H1 (cell line): ENCODE results near the gene HM13. TPM values are rescaled to one million over a fixed set of nuclear protein-coding genes. Genes with fewer than 3 reads are reported as not detected.

Experiments used
- CTCF ChIA-PET: fragments of 300-600 bp; sonication (Branson Sonifier 250); formaldehyde crosslinking; loops from one replicate; lab custom pipeline; 2021; ENCODE audit not compliant: partially characterized antibody; lab: Charles Lee
- POLR2A ChIA-PET: fragments of 300-600 bp; sonication (Branson Sonifier 250); formaldehyde crosslinking; loops from one replicate; lab custom pipeline; 2021; ENCODE audit warnings: inconsistent platforms; ENCODE audit not compliant: partially characterized antibody; lab: Charles Lee
- DNase-seq, 2 experiments: peaks; one replicate each; pipeline versions ENCODE4 v3.0.0 to v3.0.0-alpha.2; 2010 to 2022; ENCODE audit warnings: low spot score in 2 of 2, low read depth in 1 of 2, mixed read lengths in 1 of 2
- FAIRE-seq: peaks from 2 replicates; lab custom pipeline; 2011; peaks lifted over from hg19 to GRCh38; lab: Jason Lieb, UNC
- H2AFZ ChIP-seq: 2 replicates; pipeline ENCODE4 v1.8.1; 2012; ENCODE audit warnings: low read length, inconsistent platforms
- H2AK5ac ChIP-seq: 2 replicates; pipeline ENCODE4 v1.6.1; 2013; ENCODE audit warnings: low read depth, low read length
- H2BK120ac ChIP-seq: replicated peaks from 2 replicates; pipeline ENCODE3; 2013; ENCODE audit warnings: low read depth, low read length, inconsistent platforms
- H2BK12ac ChIP-seq: 2 replicates; pipeline ENCODE4 v1.6.1; 2013; ENCODE audit warnings: low read depth, low read length
- H2BK15ac ChIP-seq: 2 replicates; pipeline ENCODE4 v1.6.1; 2013; ENCODE audit warnings: low read length
- H2BK20ac ChIP-seq: 2 replicates; pipeline ENCODE4 v1.6.1; 2013; ENCODE audit warnings: low read length
- H2BK5ac ChIP-seq: 2 replicates; pipeline ENCODE4 v1.6.1; 2013; ENCODE audit warnings: low read depth, low read length
- H3K14ac ChIP-seq: 2 replicates; pipeline ENCODE4 v1.6.1; 2013; ENCODE audit warnings: inconsistent platforms; ENCODE audit not compliant: insufficient read length
- H3K18ac ChIP-seq: 2 replicates; pipeline ENCODE4 v1.6.1; 2013; ENCODE audit warnings: low read length; ENCODE audit errors: extremely low read depth
- H3K23ac ChIP-seq: 2 replicates; pipeline ENCODE4 v1.6.1; 2013; ENCODE audit warnings: inconsistent platforms; ENCODE audit not compliant: insufficient read length
- H3K23me2 ChIP-seq: 2 replicates; pipeline ENCODE4 v1.6.1; 2013; ENCODE audit warnings: low read depth, low read length
- H3K27ac ChIP-seq: 2 replicates; pipeline ENCODE4 v1.6.1; 2011; ENCODE audit warnings: low read depth, low read length, inconsistent platforms
- H3K27me3 ChIP-seq, 4 experiments: replicated peaks in 1 of 4; 1 replicate in 1 of 4; 2 replicates in 3 of 4; pipeline versions ENCODE4 v1.6.1 to v1.8.1; 2011 to 2013; ENCODE audit warnings: low read length in 3 of 4, mild to moderate bottlenecking in 3 of 4, inconsistent platforms in 2 of 4, mixed read lengths in 2 of 4, moderate library complexity in 1 of 4; ENCODE audit not compliant: control insufficient read depth in 3 of 4, insufficient read depth in 3 of 4; ENCODE audit errors: extremely low read depth in 1 of 4
- H3K36me3 ChIP-seq, 4 experiments: 2 replicates each; pipeline versions ENCODE4 v1.6.1 to v1.8.1; 2011 to 2013; ENCODE audit warnings: mild to moderate bottlenecking in 4 of 4, low read length in 3 of 4, moderate library complexity in 2 of 4, control low read depth in 1 of 4, inconsistent platforms in 1 of 4; ENCODE audit not compliant: insufficient read depth in 4 of 4, control insufficient read depth in 2 of 4
- H3K4ac ChIP-seq: replicated peaks from 2 replicates; pipeline ENCODE3; 2013; ENCODE audit warnings: low read length, low read depth, mixed read lengths, inconsistent platforms; ENCODE audit not compliant: insufficient read length
- H3K4me1 ChIP-seq, 4 experiments: replicated peaks in 1 of 4; 1 replicate in 1 of 4; 2 replicates in 3 of 4; pipeline versions ENCODE4 v1.6.1 to v1.8.1; 2011 to 2013; ENCODE audit warnings: low read length in 3 of 4, inconsistent platforms in 2 of 4, mixed read lengths in 1 of 4; ENCODE audit not compliant: insufficient read depth in 4 of 4, control insufficient read depth in 3 of 4
- H3K4me2 ChIP-seq, 2 experiments: 2 replicates each; pipeline versions ENCODE4 v1.6.1 to v1.8.1; 2011 to 2013; ENCODE audit warnings: low read depth in 2 of 2, low read length in 2 of 2, control low read depth in 1 of 2, inconsistent platforms in 1 of 2, mild to moderate bottlenecking in 1 of 2; ENCODE audit not compliant: insufficient read depth in 1 of 2
- H3K4me3 ChIP-seq, 4 experiments: fragments of 200-600, 300-600 bp in 1 of 4; sonication (generic), shearing (Covaris generic), sonication (Bioruptor Twin) in 1 of 4; 2 replicates each; pipeline versions ENCODE4 v1.5.1 to v1.8.1; 2011 to 2016; ENCODE audit warnings: low read length in 4 of 4, low read depth in 3 of 4, control low read depth in 2 of 4, inconsistent platforms in 2 of 4, mild to moderate bottlenecking in 2 of 4, mixed read lengths in 1 of 4, moderate library complexity in 1 of 4; ENCODE audit not compliant: insufficient read depth in 2 of 4; ENCODE audit errors: extremely low read depth in 1 of 4
- H3K56ac ChIP-seq: replicated peaks from 2 replicates; pipeline ENCODE3; 2013; ENCODE audit warnings: low read depth, mild to moderate bottlenecking, mixed read lengths, low read length, inconsistent platforms; ENCODE audit not compliant: insufficient read length
- H3K79me1 ChIP-seq: 2 replicates; pipeline ENCODE4 v1.6.1; 2013; ENCODE audit warnings: low read depth, low read length, control low read depth
- H3K79me2 ChIP-seq, 2 experiments: 2 replicates each; pipeline versions ENCODE4 v1.6.1 to v1.8.1; 2012 to 2013; ENCODE audit warnings: low read length in 2 of 2, mild to moderate bottlenecking in 2 of 2, inconsistent platforms in 1 of 2; ENCODE audit not compliant: insufficient read depth in 2 of 2, control insufficient read depth in 1 of 2
- H3K9ac ChIP-seq, 4 experiments: replicated peaks in 1 of 4; 1 replicate in 1 of 4; 2 replicates in 3 of 4; pipeline versions ENCODE4 v1.6.1 to v1.8.1; 2011 to 2013; ENCODE audit warnings: low read depth in 3 of 4, low read length in 3 of 4, control low read depth in 2 of 4, mild to moderate bottlenecking in 2 of 4, moderate library complexity in 2 of 4, inconsistent platforms in 1 of 4; ENCODE audit errors: extremely low read depth in 1 of 4
- H3K9me3 ChIP-seq, 2 experiments: 2 replicates each; pipeline versions ENCODE4 v1.6.1 to v1.8.1; 2012 to 2013; ENCODE audit warnings: mild to moderate bottlenecking in 2 of 2, moderate library complexity in 2 of 2, control low read depth in 1 of 2, inconsistent platforms in 1 of 2, low read depth in 1 of 2, low read length in 1 of 2, mixed read lengths in 1 of 2; ENCODE audit not compliant: insufficient read depth in 2 of 2
- H4K20me1 ChIP-seq, 2 experiments: replicated peaks in 1 of 2; 2 replicates each; pipeline versions ENCODE3 to v1.8.1; 2011 to 2013; ENCODE audit warnings: inconsistent platforms in 2 of 2, low read length in 2 of 2, mild to moderate bottlenecking in 1 of 2; ENCODE audit not compliant: insufficient read depth in 2 of 2, control insufficient read depth in 1 of 2
- H4K5ac ChIP-seq: 2 replicates; pipeline ENCODE4 v1.6.1; 2013; ENCODE audit warnings: low read length, low read depth, mixed read lengths, inconsistent platforms; ENCODE audit not compliant: insufficient read length
- H4K8ac ChIP-seq: 2 replicates; pipeline ENCODE4 v1.8.0; 2013; ENCODE audit warnings: mild to moderate bottlenecking, moderate library complexity, low read length, inconsistent platforms; ENCODE audit not compliant: insufficient read depth; ENCODE audit errors: extremely low read depth
- H4K91ac ChIP-seq: replicated peaks from 2 replicates; pipeline ENCODE3; 2013; ENCODE audit warnings: low read length, mixed read lengths, inconsistent platforms; ENCODE audit not compliant: insufficient read length
- NANOG ChIP-seq: IDR thresholded peaks from 2 replicates; pipeline ENCODE4 v1.6.1; 2011; ENCODE audit warnings: low read length, low read depth, mild to moderate bottlenecking, inconsistent platforms; ENCODE audit not compliant: insufficient read depth, poor library complexity, severe bottlenecking
- POLR2A ChIP-seq, 2 experiments: IDR thresholded peaks; 1 replicate in 1 of 2; 2 replicates in 1 of 2; pipeline ENCODE4 v1.6.1; 2011; ENCODE audit warnings: low read depth in 2 of 2, low read length in 2 of 2, mild to moderate bottlenecking in 2 of 2; ENCODE audit errors: control extremely low read depth in 1 of 2
- POLR2AphosphoS5 ChIP-seq: IDR thresholded peaks from 2 replicates; pipeline ENCODE4 v1.6.1; 2011; ENCODE audit warnings: low read depth, low read length
- SP2 ChIP-seq: IDR thresholded peaks from 2 replicates; pipeline ENCODE4 v1.6.1; 2012; ENCODE audit warnings: mild to moderate bottlenecking, low read length, inconsistent platforms
- WGBS, 2 experiments: shearing (Covaris generic) in 1 of 2; methylation state at CpG; one replicate each; pipeline versions ENCODE4 v1.1.6 to v1.1.7; 2013 to 2015; ENCODE audit warnings: low lambda C conversion rate in 2 of 2, mixed read lengths in 2 of 2, inconsistent platforms in 1 of 2, low coverage in 1 of 2, missing lambda C conversion rate in 1 of 2; ENCODE audit not compliant: insufficient replicate concordance in 2 of 2, insufficient coverage in 1 of 2, insufficient read length in 1 of 2; ENCODE audit errors: extremely low coverage in 1 of 2, missing lambda C conversion rate in 1 of 2; 5-methylcytosine and 5-hydroxymethylcytosine counted together
- polyA plus RNA-seq, 7 experiments: library from polyadenylated mRNA; depleted of rRNA in 3 of 7; stranded (reverse) in 5 of 7; unstranded in 2 of 7; fragments of >200 nt in 5 of 7; fragments of 200-250 nt in 2 of 7; gene quantifications; 1 replicate in 5 of 7; 2 replicates in 1 of 7; 4 replicates in 1 of 7; pipeline versions ENCODE4 v1.2.1 to v1.2.3, GENCODE V29; 2011 to 2013; ENCODE audit warnings: missing spikeins in 2 of 7, mixed read lengths in 2 of 7
- total RNA-seq: library from RNA; stranded (reverse); fragmentation: NEBNext Ultra II Directional; extraction: Animal tissue kit (Norgen Biotek cat#: 25700); gene quantifications from 2 replicates; pipeline ENCODE4 v1.2.1, GENCODE V29; 2021

Gene HM13
- total and polyA plus RNA-seq, 2 of the 8 experiments (the other 6 are each of a cell fraction or from before 2014, with no cell fraction given): 118 to 183 TPM

GRCh38 chr20:31549513-31549880, 35.3 kb downstream of the HM13 start:
- no peak overlapping the region for H2BK5ac ChIP-seq
- H3K23ac ChIP-seq: no peak overlapping the region
- no peak overlapping the region for H3K56ac ChIP-seq
- no peak overlapping the region for H3K4ac ChIP-seq
- no peak overlapping the region for H3K4me3 ChIP-seq
- no peak overlapping the region for H4K8ac ChIP-seq
- H3K9ac ChIP-seq: no peak overlapping the region
- H3K36me3 ChIP-seq: peaks cover 26 to 53% (median 46%) of the 10 kb centered on the region in 4 experiments; a peak in 7 of 8 replicates
- peaks cover 0 to 3% of the 10 kb centered on the region in 2 experiments for H4K20me1 ChIP-seq
- H3K4me2 ChIP-seq: no peak overlapping the region
- no peak for DNase-seq
- WGBS, 2 experiments: 91% methylated on average over 5 of the region's 5 CpGs; no CpG with 5 or more reads in 1 of the 2 experiments
- no peak overlapping the region for H3K18ac ChIP-seq
- no peak overlapping the region for H4K5ac ChIP-seq
- no peak overlapping the region for H2AK5ac ChIP-seq
- no peak overlapping the region for H2BK120ac ChIP-seq
- no peaks in the 10 kb centered on the region; a peak in 1 of 4 replicates for H3K9me3 ChIP-seq
- H3K14ac ChIP-seq: no peak overlapping the region
- H2BK15ac ChIP-seq: no peak overlapping the region
- H3K23me2 ChIP-seq: no peaks in the 10 kb centered on the region
- H4K91ac ChIP-seq: no peak overlapping the region
- no peaks in the 10 kb centered on the region for H3K79me1 ChIP-seq
- ChIA-PET POLR2A (interaction anchor here (1.0 to 4.1 kb wide), 3 partner anchors 8 to 14 kb away, joined by 3 to 24 read pairs (median 11); no protein-coding TSS in a partner anchor), CTCF (interaction anchor here (15.1 kb wide), 1 partner anchor 9 kb away, joined by 170 read pairs; no protein-coding TSS in a partner anchor)
- no peaks in the 10 kb centered on the region for H3K27me3 ChIP-seq
- H3K79me2 ChIP-seq: peaks cover 0 to 19% of the 10 kb centered on the region in 2 experiments; a peak in 2 of 4 replicates
- no peak for FAIRE-seq
- no peaks in the 10 kb centered on the region; a peak in 3 of 7 replicates for H3K4me1 ChIP-seq
- no peak overlapping the region for H2BK12ac ChIP-seq
- H3K27ac ChIP-seq: no peak overlapping the region
- no peak overlapping the region for H2AFZ ChIP-seq
- H2BK20ac ChIP-seq: no peak overlapping the region
- TF ChIP-seq POLR2AphosphoS5: peak; percentile 52; the same call in 1 of the 2 replicates
- TF ChIP-seq NANOG: no peak
- no peak for TF ChIP-seq SP2
- peak in 1 of 2 experiments; percentile 3; a peak in 1 of 3 replicates for TF ChIP-seq POLR2A (IDR thresholded peaks at IDR 0.05; ENCODE audit: control extremely low read depth in 1 of 2, low read depth in 2 of 2, low read length in 2 of 2)
- TF ChIP-seq, all 59 proteins: peak for 2
